ENCODE data around the gene CCSER2. TPM values are rescaled to one million over a fixed set of nuclear protein-coding genes. Genes with fewer than 3 reads are reported as not detected.
A peak's percentile ranks its signal among the peaks of the same experiment; 100 is the strongest.

The CCSER2 gene
- total and polyA plus RNA-seq, 12 donors, result 8.3 to 63.9 (median 38.1) TPM

GRCh38 chr10:84308021-84308420, 20.4 kb upstream of the CCSER2 start:
- WGBS, 4 donors, result 22 to 45% (median 40%) methylated on average over 1 of the region's 1 CpG
- Histone ChIP-seq H3K4me3 (no peak overlapping the region), H3K9me3 (replicated peaks in 1 of 3) (no peaks in the 10 kb centered on the region), H3K27me3 (no peaks in the 10 kb centered on the region), H3K27ac (no peak overlapping the region), H3K4me1 (replicated peaks in 1 of 2) (peaks cover 0 to 4% of the 10 kb centered on the region in 2 donors), H3K36me3 (replicated peaks in 1 of 2) (no peaks in the 10 kb centered on the region)
- DNase-seq, result no peak
- intact Hi-C loops (cut with DNase I), result no loop called here
- TF ChIP-seq CTCF (IDR thresholded peaks at IDR 0.05) (no peak), POLR2A (IDR thresholded peaks at IDR 0.05) (no peak)

GRCh38 chr10:84308481-84309304, 19.7 kb upstream of the CCSER2 start:
- peak; percentile 36 to 83 (median 70) for DNase-seq
- Histone ChIP-seq H3K4me3 (peak overlapping the region in 1 of 4 donors; percentile 5), H3K27me3 (no peaks in the 10 kb centered on the region), H3K36me3 (replicated peaks in 1 of 2) (no peaks in the 10 kb centered on the region), H3K9me3 (replicated peaks in 1 of 3) (no peaks in the 10 kb centered on the region), H3K27ac (no peak overlapping the region), H3K4me1 (replicated peaks in 1 of 2) (peaks cover 0 to 4% of the 10 kb centered on the region in 2 donors)
- intact Hi-C loops (cut with DNase I), result no loop called here
- TF ChIP-seq CTCF (IDR thresholded peaks at IDR 0.05), result no peak
- TF ChIP-seq POLR2A (IDR thresholded peaks at IDR 0.05), result no peak
- WGBS, 4 donors, result 14 to 19% (median 17%) methylated on average over 6 of the region's 6 CpGs

- TF ChIP-seq CTCF (IDR thresholded peaks at IDR 0.05) (no peak), POLR2A (IDR thresholded peaks at IDR 0.05) (no peak)
- H3K36me3 ChIP-seq (replicated peaks in 1 of 2), result no peaks in the 10 kb centered on the region
- H3K27me3 ChIP-seq, result no peaks in the 10 kb centered on the region
- intact Hi-C loops (cut with DNase I), result no loop called here
- no peak for DNase-seq
- H3K4me3 ChIP-seq, result no peak overlapping the region
- peaks cover 0 to 4% of the 10 kb centered on the region in 2 donors for H3K4me1 ChIP-seq (replicated peaks in 1 of 2)
- WGBS, 4 donors, result 88 to 100% (median 93%) methylated on average over 1 to 2 of the region's 2 CpGs
- no peaks in the 10 kb centered on the region for H3K9me3 ChIP-seq (replicated peaks in 1 of 3)
- no peak overlapping the region for H3K27ac ChIP-seq
Measured at GRCh38 chr10:84310470-84310869, 17.9 kb upstream of the CCSER2 start.

GRCh38 chr10:84311576-84311975, 16.8 kb upstream of the CCSER2 start:
- Histone ChIP-seq H3K4me3 (no peak overlapping the region), H3K36me3 (replicated peaks in 1 of 2) (no peaks in the 10 kb centered on the region), H3K4me1 (replicated peaks in 1 of 2) (peaks cover 0 to 4% of the 10 kb centered on the region in 2 donors), H3K27ac (no peak overlapping the region), H3K27me3 (no peaks in the 10 kb centered on the region), H3K9me3 (replicated peaks in 1 of 3) (no peaks in the 10 kb centered on the region)
- intact Hi-C loops (cut with DNase I), result no loop called here
- TF ChIP-seq CTCF (IDR thresholded peaks at IDR 0.05) (no peak), POLR2A (IDR thresholded peaks at IDR 0.05) (no peak)
- 81 to 87% (median 83%) methylated on average over 8 of the region's 8 CpGs for WGBS, 4 donors
- DNase-seq, result no peak

All from adrenal gland (tissue), 12 donors.